Peyer's patch (tissue), 4 donors: Measurements from ENCODE around the gene GNG7. TPM values are rescaled to one million over a fixed set of nuclear protein-coding genes. Genes with fewer than 3 reads are reported as not detected.
"Not testable (repeated sequence)": the region's sequence is repeated elsewhere in the genome, so short reads cannot be mapped to it uniquely, and the experiment has no call there.

Experiments used
- DNase-seq, 3 donors: peaks; one replicate each; pipeline ENCODE4 v3.0.0-alpha.2; 2017 to 2019
- H3K27ac ChIP-seq, 4 donors: fragments of 200-600 bp; sonication (generic); one replicate each; pipeline ENCODE4 v1.5.1; 2016 to 2019
- H3K27me3 ChIP-seq, 2 donors: fragments of 200-600 bp; sonication (generic); one replicate each; pipeline ENCODE4 v1.5.1; 2019
- H3K36me3 ChIP-seq, 3 donors: fragments of 200-600 bp; sonication (generic); one replicate each; pipeline ENCODE4 v1.5.1; 2016 to 2019
- H3K4me1 ChIP-seq, 4 donors: fragments of 200-600 bp; sonication (generic); one replicate each; pipeline ENCODE4 v1.5.1; 2016 to 2019
- H3K4me3 ChIP-seq, 4 donors: fragments of 200-600 bp; sonication (generic); 1 replicate in 3 of 4; 2 replicates in 1 of 4; pipeline ENCODE4 v1.5.1; 2016 to 2019; ENCODE audit warnings: mild to moderate bottlenecking in 1 of 4
- H3K9me3 ChIP-seq, 4 donors: fragments of 200-600 bp; sonication (generic); one replicate each; pipeline ENCODE4 v1.5.1; 2016 to 2019; ENCODE audit warnings: mild to moderate bottlenecking in 1 of 4
- POLR2A ChIP-seq, 2 donors: fragments of 450-650 bp; IDR thresholded peaks; one replicate each; pipeline ENCODE4 v1.5.1; 2017; ENCODE audit warnings: antibody characterized with exemption in 2 of 2, mild to moderate bottlenecking in 2 of 2, moderate library complexity in 2 of 2
- total RNA-seq, 4 donors: library from RNA; depleted of rRNA; stranded (reverse); fragments of >200 nt; gene quantifications; one replicate each; pipeline ENCODE4 v1.1.0, GENCODE V29; 2016
- TF ChIP-seq, protein P1 (sequence below), 6 experiments: fragments of 450-650 bp in 4 of 6; fragments of 200-600 bp in 2 of 6; sonication (generic) in 1 of 6; IDR thresholded peaks; one replicate each; pipeline ENCODE4 v1.5.1; 2017 to 2019; ENCODE audit warnings: antibody characterized with exemption in 6 of 6, mild to moderate bottlenecking in 3 of 6, moderate library complexity in 1 of 6

The GNG7 gene
- total RNA-seq, 4 donors from 2014 or later, result 1.2 to 14.9 (median 2.0) TPM

DNA sequence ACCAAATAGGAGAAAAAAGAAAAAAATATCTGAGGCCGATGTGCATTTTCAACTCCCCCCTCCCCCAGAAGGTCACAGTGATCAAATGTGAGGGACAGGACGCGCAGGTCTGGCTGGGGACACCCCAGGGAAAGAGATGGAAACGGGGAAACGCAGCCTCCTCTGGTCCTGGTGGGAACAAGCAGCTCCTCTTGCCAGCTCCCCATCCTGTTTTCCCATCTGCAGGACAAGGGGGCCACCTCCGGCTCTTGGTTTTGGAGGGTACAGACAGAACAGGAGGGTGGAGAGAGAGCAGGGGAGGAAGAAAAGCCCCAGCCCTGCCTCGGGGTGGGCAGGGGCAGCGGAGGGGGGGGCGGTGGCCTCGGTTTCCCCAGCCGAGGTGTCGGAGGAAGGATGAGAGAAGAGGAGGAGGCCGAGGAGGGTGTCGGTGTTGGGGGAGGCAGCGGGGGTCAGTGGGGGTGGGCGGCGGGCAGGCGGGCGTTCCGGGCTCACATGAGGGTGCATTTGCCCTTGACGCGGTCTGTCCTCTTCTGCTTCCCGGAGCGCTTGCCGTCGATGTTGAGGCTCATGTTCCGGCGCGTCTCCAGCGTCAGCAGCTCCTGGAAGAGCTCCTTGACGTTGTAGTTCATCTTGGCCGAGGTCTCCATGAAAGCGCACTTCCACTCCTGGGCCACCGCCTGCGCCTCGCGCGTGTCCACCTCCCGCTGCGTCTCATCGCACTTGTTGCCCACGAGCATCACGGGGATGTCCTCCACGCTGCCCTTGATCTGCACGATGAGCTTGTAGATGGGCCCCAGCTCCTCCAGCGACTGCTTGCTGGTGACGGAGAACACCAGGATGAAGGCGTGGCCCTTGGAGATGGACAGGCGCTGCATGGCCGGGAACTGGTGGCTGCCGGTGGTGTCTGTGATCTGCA, 14.5 kb upstream of the GNG7 start:
- no peak for TF ChIP-seq POLR2A (IDR thresholded peaks at IDR 0.05)
- TF ChIP-seq, protein P1, sequence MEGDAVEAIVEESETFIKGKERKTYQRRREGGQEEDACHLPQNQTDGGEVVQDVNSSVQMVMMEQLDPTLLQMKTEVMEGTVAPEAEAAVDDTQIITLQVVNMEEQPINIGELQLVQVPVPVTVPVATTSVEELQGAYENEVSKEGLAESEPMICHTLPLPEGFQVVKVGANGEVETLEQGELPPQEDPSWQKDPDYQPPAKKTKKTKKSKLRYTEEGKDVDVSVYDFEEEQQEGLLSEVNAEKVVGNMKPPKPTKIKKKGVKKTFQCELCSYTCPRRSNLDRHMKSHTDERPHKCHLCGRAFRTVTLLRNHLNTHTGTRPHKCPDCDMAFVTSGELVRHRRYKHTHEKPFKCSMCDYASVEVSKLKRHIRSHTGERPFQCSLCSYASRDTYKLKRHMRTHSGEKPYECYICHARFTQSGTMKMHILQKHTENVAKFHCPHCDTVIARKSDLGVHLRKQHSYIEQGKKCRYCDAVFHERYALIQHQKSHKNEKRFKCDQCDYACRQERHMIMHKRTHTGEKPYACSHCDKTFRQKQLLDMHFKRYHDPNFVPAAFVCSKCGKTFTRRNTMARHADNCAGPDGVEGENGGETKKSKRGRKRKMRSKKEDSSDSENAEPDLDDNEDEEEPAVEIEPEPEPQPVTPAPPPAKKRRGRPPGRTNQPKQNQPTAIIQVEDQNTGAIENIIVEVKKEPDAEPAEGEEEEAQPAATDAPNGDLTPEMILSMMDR (IDR thresholded peaks at IDR 0.05), result no peak
- no peak overlapping the region for H3K4me3 ChIP-seq
- no peak overlapping the region for H3K27ac ChIP-seq
- H3K27me3 ChIP-seq, result peaks cover 0 to 13% of the 10 kb centered on the region in 2 donors
- peaks cover 0 to 20% (median 10%) of the 10 kb centered on the region in 4 donors for H3K4me1 ChIP-seq
- no peaks in the 10 kb centered on the region for H3K36me3 ChIP-seq
- DNase-seq, result no peak
- peaks cover 0 to 7% (median 0%) of the 10 kb centered on the region in 4 donors for H3K9me3 ChIP-seq

DNA sequence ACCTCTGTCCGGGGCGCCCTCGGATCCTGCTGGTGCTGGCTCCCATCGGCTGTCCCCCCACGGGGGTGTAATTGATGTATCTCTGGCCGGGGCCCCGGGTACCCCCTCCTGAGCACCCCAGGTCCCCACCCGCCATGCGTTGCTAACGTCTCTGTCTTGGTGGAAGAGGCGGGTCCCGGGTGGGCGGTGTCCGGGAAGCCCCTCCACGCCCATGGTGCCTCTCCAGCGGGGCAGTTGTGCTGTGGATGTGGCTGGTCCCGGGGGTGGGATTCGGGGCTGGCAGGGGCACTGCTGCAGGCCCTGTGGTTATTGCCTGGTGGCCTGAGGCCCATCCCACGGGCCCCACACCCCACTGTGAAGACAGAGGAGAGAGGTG, 13.8 kb upstream of the GNG7 start:
- Histone ChIP-seq H3K9me3 (peaks cover 0 to 7% (median 0%) of the 10 kb centered on the region in 4 donors), H3K27me3 (peaks cover 0 to 13% of the 10 kb centered on the region in 2 donors), H3K36me3 (no peaks in the 10 kb centered on the region), H3K4me1 (peaks cover 0 to 15% (median 12%) of the 10 kb centered on the region in 4 donors), H3K27ac (no peak overlapping the region), H3K4me3 (no peak overlapping the region)
- DNase-seq, result no peak
- TF ChIP-seq, protein P1 (IDR thresholded peaks at IDR 0.05), result no peak
- no peak for TF ChIP-seq POLR2A (IDR thresholded peaks at IDR 0.05)

DNA sequence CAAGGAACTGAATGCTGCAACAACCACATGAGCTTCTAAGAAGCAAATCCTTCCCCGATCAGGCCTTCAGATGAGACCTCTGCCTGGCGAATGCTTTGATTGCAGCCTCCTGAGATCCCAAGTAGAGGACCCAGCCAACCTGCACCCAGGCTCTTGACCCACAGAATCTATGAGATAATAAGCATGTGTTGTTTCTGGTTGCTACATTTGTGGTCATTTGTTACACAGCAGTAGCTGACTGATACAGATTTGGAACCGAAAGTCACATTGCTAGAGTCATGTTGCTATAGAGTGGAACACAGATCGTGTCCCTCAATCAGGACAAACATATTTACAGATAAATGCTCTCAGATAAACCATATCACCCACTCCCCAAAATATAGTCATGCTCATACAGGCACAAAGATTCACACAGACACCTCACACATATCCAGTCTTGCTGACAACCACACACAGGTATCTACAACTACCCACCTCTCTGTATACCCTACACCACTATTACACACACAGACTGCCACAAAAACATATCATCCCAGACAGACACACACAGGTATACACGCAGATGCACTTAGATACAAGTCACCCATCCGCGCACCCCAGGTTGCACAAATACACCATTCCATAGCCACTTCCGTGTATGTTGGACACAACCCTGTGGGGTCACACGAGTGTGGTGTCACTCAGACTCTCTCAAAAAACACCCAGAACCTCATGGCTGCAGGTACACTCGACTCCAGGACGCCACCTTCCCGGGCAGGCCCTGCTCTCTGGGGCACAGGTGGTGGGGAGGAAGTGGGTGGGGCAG, 13.2 kb upstream of the GNG7 start:
- H3K9me3 ChIP-seq, result peaks cover 0 to 7% (median 0%) of the 10 kb centered on the region in 4 donors
- no peak overlapping the region for H3K4me3 ChIP-seq
- no peaks in the 10 kb centered on the region for H3K36me3 ChIP-seq
- no peak overlapping the region for H3K27ac ChIP-seq
- TF ChIP-seq, protein P1 (IDR thresholded peaks at IDR 0.05), result no peak
- TF ChIP-seq POLR2A (IDR thresholded peaks at IDR 0.05), result no peak
- H3K4me1 ChIP-seq, result peaks cover 0 to 14% (median 10%) of the 10 kb centered on the region in 4 donors
- H3K27me3 ChIP-seq, result peaks cover 0 to 10% of the 10 kb centered on the region in 2 donors
- no peak for DNase-seq

DNA sequence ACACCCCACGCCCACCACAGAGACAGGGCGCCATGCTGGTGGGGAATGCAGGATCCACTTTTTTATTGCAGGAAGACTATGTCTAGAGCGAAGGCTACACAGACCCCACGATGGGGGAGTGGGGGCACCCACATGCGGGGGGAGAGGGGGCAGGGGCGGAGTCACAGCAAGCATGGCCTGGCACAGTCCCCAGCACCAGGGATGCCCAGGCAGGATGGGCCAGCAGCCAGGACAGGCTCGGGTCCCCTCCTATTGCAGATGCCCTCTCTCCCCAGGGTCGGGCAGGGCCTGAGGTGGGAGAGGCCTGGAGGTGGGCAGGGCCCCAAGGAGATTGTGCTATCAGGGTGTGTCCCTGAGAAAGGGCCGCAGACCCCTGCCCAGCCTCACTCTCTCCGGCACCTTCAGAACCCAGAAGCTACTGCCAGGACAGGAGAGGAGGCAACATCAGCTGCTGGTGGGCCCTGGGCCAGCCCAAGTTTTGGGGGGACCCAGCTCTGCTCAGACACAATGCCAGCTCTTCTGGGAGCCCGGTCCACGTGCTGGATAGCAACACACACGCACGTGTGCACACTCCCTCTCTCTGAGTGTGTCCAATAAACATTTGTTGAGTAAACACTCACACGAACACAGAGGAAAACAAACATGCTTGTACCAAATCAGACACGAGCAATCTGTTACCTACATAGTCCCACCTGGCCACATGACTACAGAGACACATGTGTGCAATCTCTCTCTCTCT, 12.2 kb upstream of the GNG7 start:
- H3K27ac ChIP-seq, result no peak overlapping the region
- no peak overlapping the region for H3K4me3 ChIP-seq
- peaks cover 0 to 11% (median under 1%) of the 10 kb centered on the region in 4 donors for H3K4me1 ChIP-seq
- H3K36me3 ChIP-seq, result no peaks in the 10 kb centered on the region
- peaks cover 0 to 7% (median 0%) of the 10 kb centered on the region in 4 donors for H3K9me3 ChIP-seq
- TF ChIP-seq, protein P1 (IDR thresholded peaks at IDR 0.05), result no peak
- TF ChIP-seq POLR2A (IDR thresholded peaks at IDR 0.05), result no peak
- H3K27me3 ChIP-seq, result no peaks in the 10 kb centered on the region
- no peak for DNase-seq

DNA sequence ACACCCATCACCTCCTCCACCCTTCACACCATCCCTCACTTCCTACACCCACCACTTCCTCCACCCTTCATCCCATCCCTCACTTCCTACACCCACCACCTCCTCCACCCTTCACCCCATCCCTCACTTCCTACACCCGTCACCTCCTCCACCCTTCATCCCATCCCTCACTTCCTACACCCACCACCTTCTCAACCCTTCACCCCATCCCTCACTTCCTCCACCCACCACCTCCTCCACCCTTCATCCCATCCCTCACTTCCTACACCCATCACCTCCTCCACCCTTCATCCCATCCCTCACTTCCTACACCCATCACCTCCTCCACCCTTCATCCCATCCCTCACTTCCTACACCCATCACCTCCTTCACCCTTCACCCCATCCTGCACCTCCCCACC, 11.6 kb upstream of the GNG7 start:
- not testable (repeated sequence) for DNase-seq, H3K27me3 ChIP-seq, H3K36me3 ChIP-seq, H3K4me3 ChIP-seq, H3K9me3 ChIP-seq, H3K27ac ChIP-seq
- peaks cover 0 to 11% (median 0%) of the 10 kb centered on the region in 4 donors for H3K4me1 ChIP-seq

DNA sequence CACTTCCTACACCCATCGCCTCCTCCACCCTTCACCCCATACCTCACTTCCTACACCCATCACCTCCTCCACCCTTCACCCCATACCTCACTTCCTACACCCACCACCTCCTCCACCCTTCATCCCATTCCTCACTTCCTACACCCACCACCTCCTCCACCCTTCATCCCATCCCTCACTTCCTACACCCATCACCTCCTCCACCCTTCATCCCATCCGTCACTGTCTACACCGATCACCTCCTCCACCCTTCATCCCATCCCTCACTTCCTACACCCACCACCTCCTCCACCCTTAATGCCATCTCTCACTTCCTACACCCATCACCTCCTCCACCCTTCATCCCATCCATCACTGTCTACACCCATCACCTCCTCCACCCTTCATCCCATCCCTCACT, 10.7 kb upstream of the GNG7 start:
- not testable (repeated sequence) for H3K27ac ChIP-seq, DNase-seq, H3K27me3 ChIP-seq, H3K36me3 ChIP-seq, H3K4me3 ChIP-seq, H3K9me3 ChIP-seq
- H3K4me1 ChIP-seq, result peaks cover 0 to 11% (median 0%) of the 10 kb centered on the region in 4 donors
